ENCODE results near the gene TOMM40L.

The TOMM40L gene

GRCh38 chr1:161190962-161191521 is 34.8 kb upstream of the TOMM40L start:
- TF ChIP-seq CTCF (conservative IDR thresholded peaks at IDR 0.05; ENCODE audit: control insufficient read depth, insufficient read depth, low read depth, low read length): no peak
- H3K4me3 ChIP-seq (ENCODE audit: control insufficient read depth, low read depth, low read length): no peak overlapping the region
- DNase-seq (ENCODE audit: low read depth): peak; percentile 33

GRCh38 chr1:161191971-161192370 is 33.9 kb upstream of the TOMM40L start:
- no peak for TF ChIP-seq CTCF (conservative IDR thresholded peaks at IDR 0.05; ENCODE audit: control insufficient read depth, insufficient read depth, low read depth, low read length)
- H3K4me3 ChIP-seq (ENCODE audit: control insufficient read depth, low read depth, low read length): no peak overlapping the region
- DNase-seq (ENCODE audit: low read depth): no peak

- peak; percentile 91 for TF ChIP-seq CTCF (conservative IDR thresholded peaks at IDR 0.05; ENCODE audit: control insufficient read depth, insufficient read depth, low read depth, low read length)
- peak; percentile 84 for DNase-seq (ENCODE audit: low read depth)
- H3K4me3 ChIP-seq (ENCODE audit: control insufficient read depth, low read depth, low read length): no peak overlapping the region
Observed at GRCh38 chr1:161192476-161193465, 33.1 kb upstream of the TOMM40L start.

GRCh38 chr1:161193561-161194235 is 32.2 kb upstream of the TOMM40L start:
- H3K4me3 ChIP-seq (ENCODE audit: control insufficient read depth, low read depth, low read length): no peak overlapping the region
- no peak for TF ChIP-seq CTCF (conservative IDR thresholded peaks at IDR 0.05; ENCODE audit: control insufficient read depth, insufficient read depth, low read depth, low read length)
- DNase-seq (ENCODE audit: low read depth): peak; percentile 49

GRCh38 chr1:161195171-161195570 is 30.7 kb upstream of the TOMM40L start:
- no peak for TF ChIP-seq CTCF (conservative IDR thresholded peaks at IDR 0.05; ENCODE audit: control insufficient read depth, insufficient read depth, low read depth, low read length)
- DNase-seq (ENCODE audit: low read depth): no peak
- peak overlapping the region; percentile 1 for H3K4me3 ChIP-seq (ENCODE audit: control insufficient read depth, low read depth, low read length)

GRCh38 chr1:161196111-161196510 is 29.7 kb upstream of the TOMM40L start:
- no peak for TF ChIP-seq CTCF (conservative IDR thresholded peaks at IDR 0.05; ENCODE audit: control insufficient read depth, insufficient read depth, low read depth, low read length)
- no peak for DNase-seq (ENCODE audit: low read depth)
- H3K4me3 ChIP-seq (ENCODE audit: control insufficient read depth, low read depth, low read length): peak overlapping the region; percentile 85

Data from fibroblast of mammary gland (primary cell).